AG04450 (cell line): ENCODE results near the gene C5orf58. TPM values are rescaled to one million over a fixed set of nuclear protein-coding genes. Genes with fewer than 3 reads are reported as not detected.

Experiments
- CTCF ChIA-PET: fragments of 300-600, 350-600 bp; formaldehyde crosslinking; extraction: SDS; loops from one replicate; lab custom pipeline; 2022; ENCODE audit warnings: antibody characterized with exemption, inconsistent platforms; lab: Charles Lee
- POLR2A ChIA-PET: fragments of 350-600 bp; formaldehyde crosslinking; extraction: SDS; loops from one replicate; lab custom pipeline; 2021; ENCODE audit warnings: antibody characterized with exemption, inconsistent platforms; lab: Yijun Ruan, JAX
- DNase-seq: peaks from one replicate; pipeline ENCODE4 v3.0.0-alpha.2; 2011; ENCODE audit warnings: low read depth, low spot score
- H3K27ac ChIP-seq: one replicate; pipeline ENCODE4 v1.5.1; 2012; ENCODE audit warnings: low read depth, low read length, control low read depth
- H3K27me3 ChIP-seq: one replicate; pipeline ENCODE4 v1.6.0; 2012; ENCODE audit warnings: low read length; ENCODE audit not compliant: control insufficient read depth, insufficient read depth
- H3K4me3 ChIP-seq: 2 replicates; pipeline ENCODE4 v1.5.1; 2011; ENCODE audit warnings: mild to moderate bottlenecking, low read depth, low read length, control low read depth
- H3K9me3 ChIP-seq: 2 replicates; pipeline ENCODE4 v1.5.1; 2012; ENCODE audit warnings: low read length; ENCODE audit not compliant: control insufficient read depth, insufficient read depth
- polyA plus RNA-seq: library from polyadenylated mRNA; depleted of rRNA; stranded (reverse); fragments of >200 nt; gene quantifications from 2 replicates; pipeline ENCODE4 v1.2.3, GENCODE V29; 2011
- TF ChIP-seq, protein P1 (sequence below): IDR thresholded peaks from 2 replicates; pipeline ENCODE4 v1.5.1; 2011; ENCODE audit warnings: low read depth, low read length, control low read depth, inconsistent platforms

The C5orf58 gene
- polyA plus RNA-seq, 1 experiment = not detected

DNA sequence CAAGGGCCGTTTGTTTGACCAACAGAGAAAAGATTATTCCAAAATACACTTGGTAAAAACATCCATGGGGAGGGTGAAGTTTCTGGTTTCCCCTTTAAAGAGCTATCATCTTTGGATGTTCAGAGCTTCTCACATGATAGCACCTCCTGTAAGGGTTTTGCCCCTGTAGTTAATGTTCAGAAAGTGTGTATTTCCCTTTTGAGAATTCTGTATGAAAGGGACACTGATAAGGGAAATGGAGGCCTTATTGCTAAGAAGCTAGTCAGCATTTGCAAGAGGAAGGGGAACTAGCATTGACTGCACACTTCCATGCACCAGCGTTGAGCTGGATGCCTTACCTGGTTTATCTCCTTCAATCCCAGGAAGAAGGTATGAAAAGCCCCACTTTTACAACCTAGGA lies 31.5 kb upstream of the C5orf58 start:
- TF ChIP-seq, protein P1, sequence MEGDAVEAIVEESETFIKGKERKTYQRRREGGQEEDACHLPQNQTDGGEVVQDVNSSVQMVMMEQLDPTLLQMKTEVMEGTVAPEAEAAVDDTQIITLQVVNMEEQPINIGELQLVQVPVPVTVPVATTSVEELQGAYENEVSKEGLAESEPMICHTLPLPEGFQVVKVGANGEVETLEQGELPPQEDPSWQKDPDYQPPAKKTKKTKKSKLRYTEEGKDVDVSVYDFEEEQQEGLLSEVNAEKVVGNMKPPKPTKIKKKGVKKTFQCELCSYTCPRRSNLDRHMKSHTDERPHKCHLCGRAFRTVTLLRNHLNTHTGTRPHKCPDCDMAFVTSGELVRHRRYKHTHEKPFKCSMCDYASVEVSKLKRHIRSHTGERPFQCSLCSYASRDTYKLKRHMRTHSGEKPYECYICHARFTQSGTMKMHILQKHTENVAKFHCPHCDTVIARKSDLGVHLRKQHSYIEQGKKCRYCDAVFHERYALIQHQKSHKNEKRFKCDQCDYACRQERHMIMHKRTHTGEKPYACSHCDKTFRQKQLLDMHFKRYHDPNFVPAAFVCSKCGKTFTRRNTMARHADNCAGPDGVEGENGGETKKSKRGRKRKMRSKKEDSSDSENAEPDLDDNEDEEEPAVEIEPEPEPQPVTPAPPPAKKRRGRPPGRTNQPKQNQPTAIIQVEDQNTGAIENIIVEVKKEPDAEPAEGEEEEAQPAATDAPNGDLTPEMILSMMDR = no peak

DNA sequence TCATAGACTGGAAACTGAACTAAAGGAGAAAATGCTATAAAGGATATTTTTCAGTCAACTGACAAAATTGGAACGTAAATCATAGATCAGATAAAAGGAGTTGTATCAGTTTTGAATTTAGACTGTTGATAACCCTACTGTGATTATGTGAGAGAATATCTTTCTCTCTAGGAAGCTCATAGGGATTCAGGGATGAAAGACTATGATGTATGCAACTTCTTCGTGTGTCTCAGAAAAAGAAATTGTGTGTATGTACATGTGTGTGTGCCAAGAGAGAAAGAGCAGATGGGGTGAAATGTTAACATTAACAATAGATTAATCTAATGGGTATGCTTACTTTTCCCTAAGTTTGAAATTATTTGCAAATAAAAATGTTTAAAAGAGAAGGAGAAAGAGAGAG lies 30.7 kb upstream of the C5orf58 start:
- ChIA-PET CTCF (interaction anchor here (1.2 kb wide), 1 partner anchor 102 kb away, joined by 4 read pairs; no protein-coding TSS in a partner anchor), POLR2A (no interaction called here)
- TF ChIP-seq, protein P1 = no peak
- Histone ChIP-seq H3K9me3 (no peaks in the 10 kb centered on the region), H3K27me3 (no peaks in the 10 kb centered on the region), H3K27ac (no peak overlapping the region), H3K4me3 (no peak overlapping the region)
- DNase-seq = no peak

More for the DNA sequence above, 31.5 kb upstream of the C5orf58 start:
- DNase-seq = no peak
- H3K27me3 ChIP-seq = no peaks in the 10 kb centered on the region
- no peak overlapping the region for H3K4me3 ChIP-seq
- CTCF ChIA-PET = interaction anchor here (0.7 to 1.2 kb wide), 2 partner anchors 101 to 134 kb away, joined by 4 read pairs; no protein-coding TSS in a partner anchor
- no peak overlapping the region for H3K27ac ChIP-seq
- no peaks in the 10 kb centered on the region for H3K9me3 ChIP-seq
- POLR2A ChIA-PET = no interaction called here

DNA sequence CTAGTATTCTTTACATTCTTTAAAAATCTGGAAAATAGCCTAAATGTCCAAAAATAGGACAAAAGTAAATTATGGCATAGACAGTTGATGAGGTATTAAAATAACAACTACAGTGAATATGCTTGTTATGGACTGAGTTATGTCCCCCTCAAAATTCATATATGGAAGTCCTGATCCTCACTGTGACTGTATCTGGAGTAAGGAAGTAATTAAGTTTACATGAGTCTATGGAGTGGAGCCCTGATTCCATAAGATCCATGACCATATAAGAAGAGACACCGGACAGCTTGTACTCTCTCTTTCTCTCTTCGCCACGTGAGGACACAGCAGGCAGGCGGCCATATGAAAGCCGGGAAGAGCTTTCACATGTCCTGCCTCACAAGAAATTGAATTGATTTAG lies 28.6 kb upstream of the C5orf58 start:
- DNase-seq = no peak
- H3K9me3 ChIP-seq = no peaks in the 10 kb centered on the region
- no peak overlapping the region for H3K27ac ChIP-seq
- CTCF ChIA-PET = no interaction called here
- TF ChIP-seq, protein P1 = no peak
- H3K27me3 ChIP-seq = no peaks in the 10 kb centered on the region
- POLR2A ChIA-PET = no interaction called here
- no peak overlapping the region for H3K4me3 ChIP-seq

DNA sequence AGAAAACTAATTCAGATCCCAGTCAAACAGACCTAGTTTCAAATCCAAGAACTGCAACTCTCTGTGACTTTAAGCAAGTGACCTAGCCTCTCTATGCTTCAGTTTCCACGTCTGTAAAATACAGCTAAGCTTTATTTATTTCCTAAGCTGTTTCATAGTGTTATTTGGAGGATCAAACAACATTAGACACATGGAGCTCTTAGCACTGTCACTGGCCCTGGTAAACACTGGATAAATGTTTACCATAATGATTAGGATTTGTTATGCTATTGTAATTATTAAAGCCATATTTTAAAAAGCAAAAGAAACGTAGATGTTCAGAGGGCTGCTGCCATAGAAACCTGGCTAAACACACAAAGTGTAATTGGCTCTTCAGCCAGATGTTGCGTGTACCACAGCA lies 26.6 kb upstream of the C5orf58 start:
- ChIA-PET CTCF (interaction anchor here (0.7 kb wide), 3 partner anchors 10 to 106 kb away, joined by 3 read pairs; no protein-coding TSS in a partner anchor), POLR2A (no interaction called here)
- TF ChIP-seq, protein P1 = no peak
- no peak for DNase-seq
- H3K4me3 ChIP-seq = no peak overlapping the region
- no peaks in the 10 kb centered on the region for H3K27me3 ChIP-seq
- H3K9me3 ChIP-seq = no peaks in the 10 kb centered on the region
- H3K27ac ChIP-seq = no peak overlapping the region

DNA sequence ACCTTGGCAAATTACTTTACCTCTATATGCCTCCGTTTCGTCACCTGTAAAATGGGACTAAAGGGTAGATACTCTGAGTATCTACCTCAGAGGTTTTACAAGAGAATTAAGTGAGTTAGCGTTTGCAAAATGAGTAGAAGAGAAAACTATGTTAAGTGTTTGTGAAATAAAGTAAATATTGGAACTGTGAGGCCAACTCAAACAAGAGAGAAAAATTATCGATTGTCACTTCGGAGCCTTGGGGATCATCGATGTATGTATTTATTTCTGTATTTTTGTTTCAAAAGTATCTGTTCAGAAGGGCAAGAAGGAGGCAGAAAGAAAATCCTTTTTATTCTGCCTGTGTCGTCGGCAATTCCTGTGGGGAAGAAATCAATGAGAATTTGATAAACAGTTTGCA lies 25.8 kb upstream of the C5orf58 start:
- Histone ChIP-seq H3K27me3 (no peaks in the 10 kb centered on the region), H3K9me3 (no peaks in the 10 kb centered on the region), H3K4me3 (no peak overlapping the region), H3K27ac (no peak overlapping the region)
- ChIA-PET POLR2A (no interaction called here), CTCF (no interaction called here)
- no peak for DNase-seq
- TF ChIP-seq, protein P1 = no peak
